ENCODE data around the gene SCYGR3.

DNA sequence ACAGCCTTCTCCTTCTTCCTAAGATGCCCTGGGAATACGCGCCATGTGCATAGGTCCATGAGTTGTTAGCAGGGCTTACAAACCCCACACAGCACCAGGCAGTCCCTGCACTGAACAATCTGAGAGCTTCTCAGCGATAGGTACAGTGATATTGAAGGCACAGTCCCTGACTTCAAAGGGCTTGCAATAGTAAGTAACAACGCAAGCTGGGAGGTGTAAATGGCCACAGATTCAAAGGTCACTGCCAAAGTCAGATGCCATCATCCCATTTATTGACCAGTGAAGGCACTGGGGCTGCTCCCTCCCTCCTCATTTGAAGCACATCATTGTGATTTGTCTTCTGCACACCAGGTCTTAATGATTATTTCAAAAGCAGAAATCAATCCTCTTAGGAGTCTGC lies 541 bp upstream of the SCYGR3 start:
- TF ChIP-seq POLR2AphosphoS5 (IDR thresholded peaks at IDR 0.05; ENCODE audit: borderline replicate concordance, low read depth, low read length) (no peak), EZH2 (IDR thresholded peaks at IDR 0.05) (no peak)
